Measurements from ENCODE around the gene PRPS1L1. TPM values are rescaled to one million over a fixed set of nuclear protein-coding genes. Genes with fewer than 3 reads are reported as not detected.

The PRPS1L1 gene
- total RNA-seq, 1 donor from 2014 or later, result not detected

DNA sequence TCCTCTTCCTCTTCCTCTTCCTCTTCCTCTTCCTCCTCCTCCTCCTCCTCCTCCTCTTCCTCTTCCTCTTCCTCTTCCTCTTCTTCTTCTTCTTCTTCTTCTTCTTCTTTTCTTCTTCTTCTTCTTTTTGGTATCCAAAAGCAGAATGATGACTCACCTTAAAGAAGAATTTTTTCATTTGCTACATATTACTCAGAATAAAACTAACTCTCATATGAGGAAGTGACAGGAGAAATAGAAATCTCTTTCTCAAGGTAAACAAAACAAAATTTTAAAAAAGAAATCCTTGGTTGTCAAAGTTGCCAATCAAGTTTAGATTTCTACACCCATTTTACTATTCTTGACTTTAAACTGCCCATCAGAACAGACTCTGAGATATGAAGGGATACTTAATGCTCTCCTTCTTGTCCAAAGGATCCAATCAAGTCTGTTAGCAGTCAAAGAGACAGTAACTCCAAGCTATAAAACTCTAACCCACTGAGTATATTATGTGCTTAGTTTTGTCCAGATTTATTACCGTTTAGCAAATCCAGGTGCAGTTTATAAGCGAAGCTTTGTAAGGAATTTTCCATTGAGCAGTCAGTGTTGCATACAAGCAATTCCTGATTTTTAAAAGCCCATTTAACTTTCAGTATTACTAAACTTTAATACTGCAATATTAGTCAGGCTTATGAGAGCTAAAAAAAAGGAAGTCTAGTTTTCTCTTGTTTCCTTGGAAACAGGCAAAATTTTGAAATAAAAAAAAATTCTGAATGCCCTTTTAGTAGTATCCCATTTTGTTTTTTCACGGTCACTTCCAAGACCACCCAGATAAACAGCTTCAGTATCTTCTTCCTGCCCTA lies 44.2 kb downstream of the PRPS1L1 start:
- Mint-ChIP-seq H3K4me3 (ENCODE audit: low read depth) (no peak overlapping the region), H3K4me1 (ENCODE audit: low read depth) (peaks cover 1% of the 10 kb centered on the region)
- no peak for DNase-seq (ENCODE audit: low spot score)

DNA sequence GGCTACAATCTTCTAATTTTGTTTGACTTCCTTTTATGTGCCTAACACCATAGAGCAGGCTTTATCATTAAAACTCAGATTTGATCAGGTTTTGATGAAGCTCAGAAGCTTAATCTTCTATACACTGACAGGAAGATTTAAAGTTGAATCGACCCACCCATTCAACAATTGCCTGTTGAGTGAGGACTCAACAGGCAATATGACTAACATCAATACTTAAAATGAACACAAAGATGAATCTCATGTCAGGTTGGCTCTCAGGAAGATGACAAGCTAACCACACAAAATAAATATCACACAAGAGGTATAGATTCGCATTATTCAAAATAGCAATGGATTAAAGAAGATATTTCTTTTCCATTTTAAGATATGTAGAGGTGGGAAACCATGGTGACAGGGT lies 50.7 kb downstream of the PRPS1L1 start:
- Mint-ChIP-seq H3K4me1 (ENCODE audit: low read depth) (no peaks in the 10 kb centered on the region), H3K36me3 (ENCODE audit: low read depth) (no peaks in the 10 kb centered on the region), H3K4me3 (ENCODE audit: low read depth) (no peak overlapping the region), H3K27ac (no peak overlapping the region), H3K9me3 (no peaks in the 10 kb centered on the region), H3K27me3 (ENCODE audit: low read depth) (peaks cover 2% of the 10 kb centered on the region)
- no peak for DNase-seq (ENCODE audit: low spot score)
- intact Hi-C loops (cut with micrococcal nuclease), result no loop called here

More for the DNA sequence above, 44.2 kb downstream of the PRPS1L1 start:
- H3K36me3 Mint-ChIP-seq (ENCODE audit: low read depth), result no peaks in the 10 kb centered on the region
- H3K9me3 Mint-ChIP-seq, result no peaks in the 10 kb centered on the region
- H3K27me3 Mint-ChIP-seq (ENCODE audit: low read depth), result peaks cover 6% of the 10 kb centered on the region
- no peak overlapping the region for H3K27ac Mint-ChIP-seq
- intact Hi-C loops (cut with micrococcal nuclease), result no loop called here

Other genes with a start within 250 kb of the PRPS1L1 start
- gene SNX13, start 87.4 kb downstream of the PRPS1L1 start, total RNA-seq, result 21.2 and 21.9 TPM in 2 replicates

Data from activated T-helper 2 cell treated with anti-CD3 and anti-CD28 coated beads, Interferon-gamma antibody, Interleukin-2, Interleukin-4, amounts not matched to agents 10 μg/mL and 5 μg/mL and 100 μg/mL, durations not matched to agents 14 hours and 24 hours and 36 hours (primary cell).